Non-pigmented ciliary epithelial cell (primary cell): Measurements from ENCODE around the gene MOSMO.
"Not testable (repeated sequence)": the region's sequence is repeated elsewhere in the genome, so short reads cannot be mapped to it uniquely, and the experiment has no call there.

Experiments
- DNase-seq: peaks from one replicate; pipeline ENCODE4 v3.0.0-alpha.2; 2010; ENCODE audit warnings: low read depth

Gene MOSMO

GRCh38 chr16:22003195-22003594 is 4.7 kb upstream of the MOSMO start:
- no peak for DNase-seq

DNA sequence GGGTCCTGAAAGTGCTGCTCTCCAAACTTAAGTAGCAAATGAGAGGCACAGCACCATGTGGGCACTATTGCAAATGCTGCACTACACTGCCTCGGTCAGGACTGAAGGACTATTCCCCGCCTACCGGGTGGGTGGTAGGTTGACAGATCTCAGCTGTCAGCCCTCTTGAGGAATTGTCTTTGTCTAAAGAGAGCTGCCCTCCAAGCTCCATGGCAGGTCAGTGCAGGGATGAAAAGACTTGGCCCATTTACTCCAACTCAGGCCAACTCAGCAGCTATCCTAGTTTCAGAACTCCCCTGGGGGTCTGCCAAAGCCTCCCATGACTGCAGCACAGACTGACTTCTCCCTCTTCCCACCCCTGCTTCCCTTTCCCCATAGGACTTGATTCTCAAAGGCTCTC is 3.6 kb upstream of the MOSMO start:
- DNase-seq: no peak

DNA sequence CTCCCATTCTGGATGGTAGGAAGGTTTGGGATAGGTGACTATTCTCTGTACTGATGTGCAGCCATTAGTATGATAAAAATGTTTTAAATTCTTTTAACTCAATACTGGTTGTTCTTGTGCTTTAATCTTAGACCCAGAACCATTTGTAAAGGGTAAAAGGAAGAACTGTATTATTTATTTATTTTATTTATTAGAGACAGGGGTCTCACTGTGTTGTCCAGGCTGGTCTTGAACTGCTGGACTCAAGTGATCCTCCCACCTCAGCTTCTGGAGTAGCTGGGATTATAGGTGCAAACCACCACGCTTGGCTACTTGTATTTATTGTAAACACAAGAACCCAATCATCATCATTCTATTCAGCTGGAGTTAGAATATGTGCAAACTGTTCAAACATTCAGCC is 2.2 kb upstream of the MOSMO start:
- DNase-seq: no peak

DNA sequence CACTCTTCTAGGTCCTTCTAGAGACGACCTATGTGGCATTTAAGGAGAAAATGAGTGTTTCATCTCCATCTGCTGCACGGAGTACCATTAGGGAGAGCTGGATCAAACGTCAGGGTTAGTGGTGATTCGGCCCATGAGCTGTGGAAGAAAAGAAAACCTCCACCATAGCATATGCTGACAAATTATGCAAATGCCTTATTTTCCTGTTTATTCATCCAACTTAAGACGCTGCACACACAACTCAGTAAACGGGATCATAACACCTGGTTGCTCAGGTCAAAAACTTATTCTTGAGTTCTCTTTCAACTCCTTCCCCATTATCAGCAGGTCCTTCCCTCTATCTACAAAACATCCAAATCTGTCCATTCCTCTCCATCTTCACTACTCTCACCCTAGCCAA is 1.3 kb upstream of the MOSMO start:
- no peak for DNase-seq

DNA sequence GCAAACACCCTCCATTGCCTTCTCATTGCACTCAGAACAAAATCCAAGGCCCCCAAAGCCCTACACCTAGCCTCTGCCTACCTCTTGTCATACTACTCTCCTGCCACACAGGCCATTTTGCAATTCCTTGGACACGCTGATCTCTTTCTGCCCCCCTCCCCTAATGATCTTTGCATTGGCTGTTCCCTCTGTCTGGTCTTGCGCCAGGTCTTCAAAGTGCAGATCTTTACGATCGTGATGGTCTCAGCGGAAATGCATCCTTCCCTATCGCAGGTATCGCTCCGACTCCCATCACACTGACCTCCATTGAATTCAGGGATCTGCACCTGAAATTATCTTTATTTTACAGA is 777 bp upstream of the MOSMO start:
- no peak for DNase-seq

- DNase-seq: no peak
Observed at GRCh38 chr16:22008215-22009059, 526 bp downstream of the MOSMO start.

GRCh38 chr16:22010902-22011301 is 3.0 kb downstream of the MOSMO start:
- no peak for DNase-seq

DNA sequence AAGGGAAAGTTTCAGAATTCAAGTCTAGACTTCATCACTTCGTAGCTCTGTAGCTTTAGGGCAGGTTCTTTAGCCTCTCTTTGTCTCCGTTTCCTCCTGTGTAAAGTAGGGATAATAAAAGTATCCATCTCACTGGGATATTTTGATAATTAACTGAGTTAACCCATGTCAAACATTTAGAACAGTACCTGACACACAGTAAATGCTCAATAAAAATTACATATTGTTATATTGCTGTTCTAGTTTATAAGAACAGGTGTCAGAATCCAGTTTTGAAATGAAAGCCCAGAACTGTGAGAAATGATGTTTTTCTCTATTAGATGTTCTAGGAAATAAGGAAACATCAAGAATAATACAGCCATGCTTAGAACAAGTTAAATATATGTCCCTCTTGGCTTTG is 4.3 kb downstream of the MOSMO start:
- no peak for DNase-seq

- no peak for DNase-seq
Observed at GRCh38 chr16:22013486-22013885, 5.6 kb downstream of the MOSMO start.

DNA sequence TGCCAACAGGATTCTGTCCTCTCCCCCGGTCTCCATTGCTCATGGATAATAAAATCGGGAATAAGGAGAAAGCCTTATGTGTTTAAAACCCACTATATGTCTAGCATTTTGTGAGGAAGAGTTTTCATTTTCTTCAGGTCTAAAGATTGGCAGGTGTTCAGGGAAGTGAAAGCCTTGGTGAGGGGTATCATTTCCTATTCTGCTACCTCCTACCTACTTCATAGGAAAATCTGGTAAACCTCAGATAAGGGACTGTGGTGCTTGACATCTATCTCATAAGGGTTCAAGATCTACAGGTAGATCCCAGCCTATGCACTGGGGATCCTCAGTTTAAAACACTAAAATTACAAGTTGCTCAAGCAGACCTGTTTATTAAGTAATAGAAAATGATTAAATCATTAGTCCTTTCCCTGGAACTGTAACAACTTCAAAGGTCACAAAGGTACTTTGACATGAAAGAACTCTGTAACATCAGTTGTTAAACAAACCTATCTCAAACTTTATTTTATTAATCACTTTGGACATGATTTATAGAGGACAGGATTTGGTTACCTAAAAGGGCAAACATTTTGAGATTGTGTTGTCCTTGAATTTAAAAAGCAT is 6.5 kb downstream of the MOSMO start:
- DNase-seq: no peak

DNA sequence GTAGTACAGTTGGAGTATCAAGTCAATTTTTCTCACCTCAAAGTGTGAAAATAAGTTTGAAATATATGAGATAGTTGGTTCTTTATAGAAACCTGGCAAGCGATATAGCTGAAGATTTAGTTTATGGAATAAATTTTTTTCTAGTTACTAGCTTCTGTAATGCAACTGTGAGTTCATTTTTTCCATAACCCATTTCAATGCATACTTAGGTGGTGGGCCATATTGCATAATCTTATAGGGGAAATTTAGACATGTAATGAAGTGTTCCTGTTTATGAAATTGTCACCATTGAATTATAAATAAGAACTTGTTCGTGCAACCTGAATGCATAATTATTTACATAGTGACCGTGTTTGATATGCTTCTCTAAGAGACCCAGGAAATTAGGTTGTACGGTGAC is 9.0 kb downstream of the MOSMO start:
- DNase-seq: no peak

GRCh38 chr16:22018559-22018958 is 10.6 kb downstream of the MOSMO start:
- DNase-seq: no peak

DNA sequence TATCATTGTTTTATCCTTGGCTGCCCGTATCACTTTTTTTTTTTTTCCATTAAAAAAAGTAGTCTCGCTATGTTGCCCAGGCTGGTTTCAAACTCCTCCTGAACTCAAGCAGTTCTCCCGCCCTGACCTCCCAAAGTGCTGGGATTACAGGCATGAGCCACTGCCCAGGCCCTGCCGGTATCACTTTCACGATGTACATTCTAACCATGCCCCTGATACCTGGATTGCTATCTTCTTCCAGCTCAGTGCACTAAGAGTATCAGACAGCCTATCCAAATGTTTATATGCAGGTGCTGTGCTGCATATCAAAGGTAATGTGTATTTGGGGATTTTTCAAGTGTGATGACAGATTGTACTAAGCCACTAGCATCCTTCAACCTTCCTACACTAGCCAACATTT is 14.2 kb downstream of the MOSMO start:
- no peak for DNase-seq

- no peak for DNase-seq
Observed at GRCh38 chr16:22023505-22023904, 15.6 kb downstream of the MOSMO start.

DNA sequence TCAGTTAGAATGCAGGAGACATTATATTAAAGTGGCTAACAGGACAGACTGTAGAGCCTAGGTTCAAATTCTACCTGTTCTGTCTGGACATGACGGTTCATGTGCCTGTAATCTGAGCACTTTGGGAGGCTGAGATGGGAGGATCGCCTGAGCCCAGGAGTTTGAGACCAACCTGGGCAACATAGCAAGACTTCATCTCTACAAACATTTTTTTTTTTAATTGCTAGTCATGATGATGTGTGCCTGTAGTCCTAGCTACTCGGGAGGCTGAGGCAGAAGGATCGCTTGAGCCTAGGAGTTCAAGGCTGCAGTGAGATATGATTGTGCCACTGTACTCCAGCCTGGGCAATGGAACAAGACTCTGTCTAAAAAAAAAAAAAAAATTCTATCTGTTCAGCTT is 16.9 kb downstream of the MOSMO start:
- DNase-seq: not testable (repeated sequence)

DNA sequence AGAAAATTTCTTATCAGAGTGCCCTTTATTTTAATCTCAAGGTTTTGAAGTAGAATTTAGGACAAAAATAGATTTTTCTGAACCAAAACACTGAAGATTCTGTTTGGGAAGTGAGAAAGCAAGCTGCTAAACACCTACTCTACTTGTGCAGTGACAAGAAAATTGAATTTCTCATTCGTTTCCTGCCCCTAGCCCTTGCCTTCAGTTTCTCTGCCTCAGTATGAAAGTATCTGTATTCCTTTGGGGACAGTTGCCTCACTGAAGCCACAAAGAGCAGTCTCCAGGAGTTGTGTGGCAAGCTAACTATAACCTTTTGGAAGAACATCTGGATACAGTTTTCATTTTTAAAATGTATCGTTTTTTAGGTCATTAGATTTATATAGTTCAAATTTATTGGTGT is 19.7 kb downstream of the MOSMO start:
- no peak for DNase-seq

GRCh38 chr16:22029632-22030031 is 21.7 kb downstream of the MOSMO start:
- DNase-seq: no peak

GRCh38 chr16:22030087-22030812 is 22.3 kb downstream of the MOSMO start:
- DNase-seq: no peak

GRCh38 chr16:22031483-22032083 is 23.7 kb downstream of the MOSMO start:
- no peak for DNase-seq

- DNase-seq: no peak
Observed at GRCh38 chr16:22034503-22034902, 26.6 kb downstream of the MOSMO start.

GRCh38 chr16:22035153-22035552 is 27.2 kb downstream of the MOSMO start:
- no peak for DNase-seq

DNA sequence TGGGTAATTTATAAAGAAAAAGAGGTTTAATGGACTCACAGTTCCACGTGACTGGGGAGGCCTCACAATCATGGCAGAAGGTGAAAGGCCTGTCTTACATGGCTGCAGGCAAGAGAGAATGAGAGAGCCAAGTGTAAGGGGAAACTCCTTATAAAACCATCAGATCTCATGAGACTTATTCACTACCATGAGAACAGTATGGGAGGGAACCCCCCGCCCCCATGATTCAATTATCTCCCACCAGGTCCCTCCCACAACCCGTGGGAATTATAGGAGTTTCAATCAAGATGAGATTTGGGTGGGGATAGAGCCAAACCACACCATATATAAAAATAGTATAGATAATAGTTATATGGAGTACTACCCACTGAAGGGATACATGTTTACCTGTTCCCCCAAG is 36.0 kb downstream of the MOSMO start:
- DNase-seq: not testable (repeated sequence)

- not testable (repeated sequence) for DNase-seq
Observed at GRCh38 chr16:22045888-22046287, 38.0 kb downstream of the MOSMO start.
